ENCODE data around the gene TPRA1.
A peak's percentile ranks its signal among the peaks of the same experiment; 100 is the strongest.
"Not testable (repeated sequence)": the region's sequence is repeated elsewhere in the genome, so short reads cannot be mapped to it uniquely, and the experiment has no call there.

TPRA1 gene

DNA sequence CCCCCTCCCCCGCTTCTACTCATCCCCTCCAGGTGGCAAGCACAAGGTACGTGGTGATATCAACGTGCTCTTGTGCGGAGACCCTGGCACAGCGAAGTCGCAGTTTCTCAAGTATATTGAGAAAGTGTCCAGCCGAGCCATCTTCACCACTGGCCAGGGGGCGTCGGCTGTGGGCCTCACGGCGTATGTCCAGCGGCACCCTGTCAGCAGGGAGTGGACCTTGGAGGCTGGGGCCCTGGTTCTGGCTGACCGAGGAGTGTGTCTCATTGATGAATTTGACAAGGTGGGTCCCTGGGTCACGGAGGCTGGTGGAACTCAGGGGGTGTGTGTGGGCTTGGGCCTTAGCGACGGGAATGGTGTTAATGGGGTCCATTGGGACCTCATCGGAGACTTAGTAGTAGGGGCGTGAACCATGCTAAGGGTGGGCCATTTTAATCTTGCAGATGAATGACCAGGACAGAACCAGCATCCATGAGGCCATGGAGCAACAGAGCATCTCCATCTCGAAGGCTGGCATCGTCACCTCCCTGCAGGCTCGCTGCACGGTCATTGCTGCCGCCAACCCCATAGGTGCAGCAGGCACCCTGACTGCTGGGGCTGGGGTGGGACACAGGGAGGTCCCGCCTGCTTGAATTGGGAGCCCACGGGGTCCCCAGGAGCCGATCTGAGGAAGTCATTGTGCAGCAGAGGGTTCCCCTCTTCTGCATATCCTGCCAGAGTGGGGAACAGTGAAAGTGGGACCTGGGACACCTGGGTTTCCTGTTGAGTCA is 26.5 kb upstream of the TPRA1 start:
- no peak for DNase-seq (ENCODE audit: low spot score)

DNA sequence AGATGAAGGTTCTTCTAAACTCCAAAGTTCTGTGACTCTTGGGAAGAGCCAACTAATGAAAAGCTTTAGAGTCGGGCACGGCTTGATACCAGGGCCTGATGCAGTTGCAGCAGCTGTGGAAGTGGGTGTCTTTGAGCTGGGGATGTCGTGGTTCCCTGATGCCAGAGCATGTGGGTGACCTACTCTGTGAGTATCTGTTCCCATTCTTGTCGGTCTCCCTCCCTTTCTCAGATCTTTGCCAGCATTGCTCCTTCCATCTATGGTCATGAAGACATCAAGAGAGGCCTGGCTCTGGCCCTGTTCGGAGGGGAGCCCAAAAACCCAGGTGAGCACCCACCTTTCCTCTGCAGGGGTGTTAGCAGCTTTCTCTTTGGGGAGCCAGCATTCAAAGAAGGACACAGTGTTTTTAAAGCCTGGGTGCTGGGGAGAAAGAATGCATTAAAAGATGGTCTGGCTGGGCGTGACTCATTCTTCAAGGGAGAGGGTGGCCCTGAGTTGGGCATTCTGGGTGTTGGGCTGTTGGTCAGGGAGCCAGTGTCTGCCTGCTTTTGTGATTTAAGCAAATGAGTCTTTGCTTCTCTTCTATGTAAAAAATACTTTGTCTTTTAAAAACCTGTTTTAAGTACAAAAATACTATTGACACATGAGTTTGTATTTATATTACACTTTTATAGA is 25.2 kb upstream of the TPRA1 start:
- peak; percentile 23 for DNase-seq (ENCODE audit: low spot score)

DNA sequence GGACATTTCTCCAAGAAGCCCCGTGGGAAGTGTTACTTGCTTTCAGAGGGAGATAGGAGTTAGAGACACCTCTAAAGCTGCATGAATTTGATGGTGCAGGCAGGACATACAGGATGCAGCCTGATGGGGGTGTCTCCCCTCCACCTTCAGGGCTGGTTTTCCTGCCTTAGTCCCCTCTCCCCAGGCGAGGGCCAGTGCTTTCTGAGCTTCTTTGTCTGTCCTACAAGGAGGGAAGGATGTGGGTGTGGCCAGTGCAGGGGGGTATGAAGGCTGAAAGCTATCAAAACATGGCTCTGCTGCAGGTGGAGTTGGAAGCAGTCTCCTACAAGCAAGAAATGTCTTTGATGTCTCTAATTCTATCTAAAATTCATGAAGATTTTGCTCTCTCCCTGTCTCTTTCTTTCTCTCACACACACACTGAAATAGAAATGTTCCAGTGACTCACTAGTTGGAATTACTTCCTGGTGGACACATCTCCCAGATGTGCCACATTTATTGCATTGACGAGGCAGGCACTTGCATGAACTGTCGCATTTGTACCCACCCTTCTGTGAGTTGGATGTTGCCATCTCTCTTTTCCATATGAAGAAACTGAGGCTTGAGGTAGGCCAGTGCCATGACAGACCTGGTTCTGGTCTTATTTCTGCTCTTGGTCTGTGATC is 24.5 kb upstream of the TPRA1 start:
- peak; percentile 46 for DNase-seq (ENCODE audit: low spot score)

DNA sequence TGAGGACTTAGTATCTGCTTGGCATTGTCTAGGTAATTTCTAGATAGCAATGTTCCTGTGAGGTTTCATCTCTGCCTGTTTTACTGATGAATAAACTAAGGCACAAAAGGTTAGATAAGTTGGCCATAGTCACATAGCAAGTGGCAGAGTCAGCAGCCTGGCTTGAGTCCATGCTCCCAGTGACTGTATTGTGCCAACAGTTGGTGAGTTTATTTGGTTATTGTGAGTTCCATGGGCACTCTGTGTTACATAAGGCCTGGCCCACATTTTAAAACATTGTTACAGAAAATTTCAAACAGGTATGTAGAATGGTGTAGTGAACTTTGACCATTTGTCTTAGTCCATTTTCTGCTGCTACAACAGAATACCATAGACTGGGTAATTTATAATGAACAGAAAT is 22.9 kb upstream of the TPRA1 start:
- peak; percentile 72 for DNase-seq (ENCODE audit: low spot score)

DNA sequence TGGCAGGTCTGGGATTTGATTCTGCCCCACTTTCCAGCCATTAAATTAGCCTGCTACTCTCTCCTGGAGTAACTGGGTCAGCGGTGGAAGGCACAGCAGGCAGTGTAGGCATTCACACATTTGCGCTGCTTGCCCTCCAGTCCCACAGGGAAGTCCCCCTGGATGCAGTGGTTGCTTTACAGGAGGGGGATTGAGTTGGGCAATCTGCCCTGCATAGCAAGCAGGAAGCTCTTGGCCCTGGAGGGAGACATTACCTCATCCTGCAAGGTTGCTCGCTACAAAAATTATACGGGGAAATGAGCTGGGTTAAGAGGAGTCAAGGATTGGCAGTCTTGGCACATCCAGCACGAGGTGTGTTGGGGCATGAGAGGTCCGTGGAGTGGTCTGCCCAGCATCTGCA is 22.4 kb upstream of the TPRA1 start:
- peak; percentile 89 for DNase-seq (ENCODE audit: low spot score)

DNA sequence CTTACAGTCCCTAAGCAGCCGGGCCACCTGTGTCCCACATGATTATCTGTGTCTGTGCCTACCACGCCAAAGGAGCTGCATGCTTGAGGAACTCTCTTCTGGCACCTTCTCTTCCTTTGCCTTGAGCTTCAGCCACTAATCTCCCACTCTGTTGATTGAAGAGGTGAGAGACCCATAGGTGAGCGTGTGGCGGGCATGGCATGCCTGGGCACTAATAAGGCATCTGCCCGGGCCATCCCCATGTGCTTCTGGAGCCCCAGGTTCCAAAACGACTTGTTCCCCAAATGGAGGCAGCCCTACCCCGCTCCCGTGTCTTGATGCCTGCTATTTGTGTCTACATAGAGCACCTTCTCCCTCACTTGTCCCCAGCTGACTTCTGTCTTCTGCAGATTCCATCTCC is 20.7 kb upstream of the TPRA1 start:
- DNase-seq (ENCODE audit: low spot score), result no peak

DNA sequence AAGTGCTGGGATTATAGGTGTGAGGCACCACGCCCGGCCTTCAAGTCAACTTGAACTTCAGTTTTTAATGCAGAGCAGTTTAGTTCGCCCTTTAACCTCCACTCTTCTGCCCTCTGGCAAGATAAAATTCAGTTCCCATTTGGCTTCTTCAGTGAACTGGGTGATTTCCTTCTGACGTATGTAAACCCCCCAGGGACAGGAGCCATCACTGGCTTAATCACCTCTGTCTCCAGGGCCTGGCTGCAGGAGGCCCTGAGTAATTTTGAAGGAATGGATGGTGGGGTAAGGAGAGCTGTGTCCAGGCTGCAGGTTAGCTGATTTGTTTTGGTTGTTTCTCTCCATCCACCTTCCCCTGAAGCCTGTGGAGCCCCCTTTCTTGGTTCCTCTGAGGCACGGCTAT is 19.6 kb upstream of the TPRA1 start:
- DNase-seq (ENCODE audit: low spot score), result peak; percentile 69

DNA sequence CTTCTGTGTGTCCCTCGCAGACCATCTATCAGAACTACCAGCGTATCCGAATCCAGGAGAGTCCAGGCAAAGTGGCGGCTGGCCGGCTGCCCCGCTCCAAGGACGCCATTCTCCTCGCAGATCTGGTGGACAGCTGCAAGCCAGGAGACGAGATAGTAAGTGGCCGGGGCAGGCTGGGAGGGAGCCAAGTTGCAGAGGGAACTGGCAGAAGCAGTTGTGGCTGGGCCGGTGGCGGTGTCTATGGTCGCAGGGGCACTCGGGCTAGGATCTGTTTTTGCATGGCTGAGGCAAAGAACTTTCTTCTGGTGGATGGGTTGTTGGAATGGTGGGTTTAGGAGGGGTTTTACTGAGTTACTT is 17.8 kb upstream of the TPRA1 start:
- no peak for DNase-seq (ENCODE audit: low spot score)

DNA sequence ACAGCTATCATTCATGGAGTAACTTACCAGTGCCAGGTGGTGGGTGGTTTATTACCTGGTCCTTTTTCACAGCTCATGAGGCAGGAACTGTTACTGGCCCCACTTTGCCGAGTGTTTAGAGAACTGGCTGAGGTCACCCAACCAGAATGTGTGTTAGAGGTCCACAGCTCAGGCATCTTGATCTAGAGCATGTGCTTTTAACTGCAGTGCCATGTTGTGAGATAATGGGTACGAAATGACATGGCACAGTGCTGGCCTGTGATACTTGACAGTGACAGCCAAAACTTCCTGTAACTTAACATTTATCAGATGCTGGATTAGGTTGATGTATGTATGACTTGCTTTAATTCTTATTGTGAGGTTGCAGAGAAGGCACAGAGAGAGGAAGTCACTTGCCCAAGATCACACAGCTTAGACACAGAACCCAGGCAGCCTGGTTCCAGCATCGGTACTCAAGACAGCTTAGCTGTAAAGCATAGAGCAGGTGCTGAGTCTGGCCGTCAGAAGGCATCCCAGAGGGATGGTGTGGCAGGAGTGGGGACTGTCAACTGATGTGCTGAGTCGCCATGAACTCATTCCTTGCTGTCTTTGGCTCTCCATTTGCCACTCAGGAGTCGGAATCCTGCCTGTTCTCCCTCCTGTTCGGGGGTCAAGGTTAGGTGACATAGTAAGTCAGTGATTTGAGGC is 17.3 kb upstream of the TPRA1 start:
- no peak for DNase-seq (ENCODE audit: low spot score)

DNA sequence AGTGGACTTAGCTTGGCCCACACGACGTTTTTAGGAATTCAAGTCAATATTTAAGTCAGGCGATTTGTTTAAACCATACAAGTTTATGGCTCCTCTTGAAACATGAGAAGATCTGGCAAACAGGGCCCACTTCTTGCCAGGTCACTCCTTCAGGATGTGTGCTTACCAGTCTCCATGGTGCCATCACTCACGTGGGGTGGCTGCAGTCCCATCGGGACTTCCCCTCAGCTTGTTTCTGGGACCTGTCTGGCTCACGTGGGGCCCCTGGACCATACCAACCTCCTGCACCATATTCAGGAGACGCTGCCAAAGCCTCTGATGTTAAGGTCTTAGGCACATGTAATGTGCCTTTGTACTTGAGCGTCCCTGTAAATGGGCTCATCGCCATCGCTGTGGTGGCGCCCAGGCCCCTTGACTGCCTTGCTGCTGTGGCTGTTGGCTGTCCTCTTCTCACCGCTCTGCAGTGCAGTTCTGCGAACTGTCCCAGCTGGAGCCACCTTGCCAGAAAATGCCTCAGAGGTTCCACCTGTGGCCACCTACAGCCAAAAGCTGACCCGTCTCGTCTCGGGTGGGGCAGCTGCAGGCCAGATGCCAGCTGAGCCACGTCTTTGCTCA is 16.6 kb upstream of the TPRA1 start:
- no peak for DNase-seq (ENCODE audit: low spot score)

DNA sequence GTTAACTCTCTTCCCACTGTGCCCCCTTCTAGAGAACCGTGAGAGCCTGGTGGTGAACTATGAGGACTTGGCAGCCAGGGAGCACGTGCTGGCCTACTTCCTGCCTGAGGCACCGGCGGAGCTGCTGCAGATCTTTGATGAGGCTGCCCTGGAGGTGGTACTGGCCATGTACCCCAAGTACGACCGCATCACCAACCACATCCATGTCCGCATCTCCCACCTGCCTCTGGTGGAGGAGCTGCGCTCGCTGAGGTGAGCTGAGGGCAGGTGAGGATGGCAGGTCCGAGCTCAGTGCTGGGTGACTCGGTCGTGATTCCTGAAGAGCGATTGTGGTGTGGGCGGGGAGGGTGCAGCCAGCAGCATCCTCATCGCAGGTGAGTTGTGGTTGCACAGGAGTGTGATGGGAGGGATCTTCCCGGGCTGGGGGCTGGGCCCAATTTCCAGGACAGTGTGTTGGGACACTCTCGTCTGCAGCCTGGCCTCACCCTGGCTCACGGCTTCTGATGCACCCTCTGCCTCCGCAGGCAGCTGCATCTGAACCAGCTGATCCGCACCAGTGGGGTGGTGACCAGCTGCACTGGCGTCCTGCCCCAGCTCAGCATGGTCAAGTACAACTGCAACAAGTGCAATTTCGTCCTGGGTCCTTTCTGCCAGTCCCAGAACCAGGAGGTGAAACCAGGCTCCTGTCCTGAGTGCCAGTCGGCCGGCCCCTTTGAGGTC is 15.7 kb upstream of the TPRA1 start:
- no peak for DNase-seq (ENCODE audit: low spot score)

DNA sequence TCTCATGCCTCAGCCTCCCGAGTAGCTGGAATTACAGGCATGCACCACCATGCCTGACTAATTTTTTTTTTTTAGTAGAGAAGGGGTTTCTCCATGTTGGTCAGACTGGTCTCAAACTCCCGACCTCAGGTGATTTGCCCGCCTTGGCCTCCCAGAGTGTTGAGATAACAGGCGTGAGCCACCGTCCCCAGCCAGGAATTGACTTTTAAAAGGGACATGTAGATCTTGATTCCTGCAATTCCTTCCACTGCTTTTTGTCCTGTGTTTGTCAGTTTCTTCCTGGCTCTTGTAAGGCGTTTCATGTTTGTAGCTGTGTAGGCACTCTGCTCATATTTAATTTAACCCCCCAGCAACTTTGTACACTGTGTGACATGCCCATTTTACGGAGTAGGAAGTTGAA is 15.0 kb upstream of the TPRA1 start:
- DNase-seq (ENCODE audit: low spot score), result not testable (repeated sequence)

DNA sequence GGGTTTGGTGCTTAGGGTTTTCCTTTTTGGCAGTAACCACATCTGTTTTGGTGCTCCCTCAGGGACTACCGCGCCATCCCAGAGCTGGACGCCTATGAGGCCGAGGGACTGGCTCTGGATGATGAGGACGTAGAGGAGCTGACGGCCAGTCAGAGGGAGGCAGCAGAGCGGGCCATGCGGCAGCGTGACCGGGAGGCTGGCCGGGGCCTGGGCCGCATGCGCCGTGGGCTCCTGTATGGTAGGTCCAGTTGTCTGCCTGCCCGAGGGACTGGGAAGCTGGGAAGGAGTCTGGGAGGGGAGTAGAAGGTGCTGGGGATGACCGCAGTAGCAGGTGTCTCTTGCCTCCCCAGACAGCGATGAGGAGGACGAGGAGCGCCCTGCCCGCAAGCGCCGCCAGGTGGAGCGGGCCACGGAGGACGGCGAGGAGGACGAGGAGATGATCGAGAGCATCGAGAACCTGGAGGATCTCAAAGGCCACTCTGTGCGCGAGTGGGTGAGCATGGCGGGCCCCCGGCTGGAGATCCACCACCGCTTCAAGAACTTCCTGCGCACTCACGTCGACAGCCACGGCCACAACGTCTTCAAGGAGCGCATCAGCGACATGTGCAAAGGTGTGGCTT is 14.1 kb upstream of the TPRA1 start:
- no peak for DNase-seq (ENCODE audit: low spot score)

DNA sequence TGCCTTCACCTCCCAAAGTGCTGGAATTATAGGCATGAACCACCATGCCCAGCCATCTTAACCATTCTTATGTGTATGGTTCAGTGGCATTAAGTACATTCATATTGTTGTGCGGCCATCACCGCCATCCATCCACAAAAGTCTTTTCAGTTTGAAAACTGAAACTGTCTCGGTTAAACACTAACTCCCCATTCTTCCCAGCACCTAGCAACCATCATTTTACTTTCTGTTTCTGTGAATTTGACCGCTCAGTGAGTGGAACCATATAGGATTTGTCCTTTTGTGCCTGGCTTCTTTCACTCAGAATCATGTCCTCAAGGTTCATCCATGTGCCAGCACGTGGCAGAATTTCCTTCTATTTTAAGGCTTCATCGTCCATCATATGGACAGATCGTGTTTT is 13.5 kb upstream of the TPRA1 start:
- no peak for DNase-seq (ENCODE audit: low spot score)

DNA sequence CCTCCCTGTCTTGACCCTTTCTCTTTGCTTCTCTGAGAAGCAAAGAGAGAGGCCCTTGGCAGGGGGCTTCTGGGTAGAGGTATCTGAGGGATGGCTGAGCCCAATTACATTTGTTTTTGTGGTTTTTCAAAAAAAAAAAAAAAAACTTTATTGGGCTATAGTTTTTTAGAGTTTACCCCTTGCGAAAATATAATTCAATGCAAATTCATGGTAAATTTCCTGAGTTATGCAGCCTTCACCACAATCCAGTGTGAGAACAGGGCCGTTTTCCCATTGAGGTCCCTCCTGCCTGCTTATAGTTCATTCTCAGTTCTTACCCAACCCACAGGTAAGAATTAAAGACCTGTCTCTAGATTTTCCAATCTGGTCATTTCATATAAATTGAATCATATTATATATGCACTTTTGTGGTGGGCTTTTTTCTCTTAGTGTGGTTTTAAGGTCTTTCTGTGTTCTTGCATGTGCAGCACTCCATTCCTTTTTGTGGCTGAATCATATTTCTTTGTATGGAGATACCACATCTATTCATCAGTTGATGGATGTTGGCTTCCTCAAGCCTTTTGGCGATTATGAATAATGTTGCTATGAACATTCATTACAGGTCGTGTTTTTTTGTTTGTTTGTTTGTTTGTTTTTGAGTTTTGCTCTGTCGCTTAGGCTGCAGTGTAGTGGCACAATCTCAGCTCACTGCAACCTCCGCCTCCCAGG is 10.4 kb upstream of the TPRA1 start:
- no peak for DNase-seq (ENCODE audit: low spot score)

DNA sequence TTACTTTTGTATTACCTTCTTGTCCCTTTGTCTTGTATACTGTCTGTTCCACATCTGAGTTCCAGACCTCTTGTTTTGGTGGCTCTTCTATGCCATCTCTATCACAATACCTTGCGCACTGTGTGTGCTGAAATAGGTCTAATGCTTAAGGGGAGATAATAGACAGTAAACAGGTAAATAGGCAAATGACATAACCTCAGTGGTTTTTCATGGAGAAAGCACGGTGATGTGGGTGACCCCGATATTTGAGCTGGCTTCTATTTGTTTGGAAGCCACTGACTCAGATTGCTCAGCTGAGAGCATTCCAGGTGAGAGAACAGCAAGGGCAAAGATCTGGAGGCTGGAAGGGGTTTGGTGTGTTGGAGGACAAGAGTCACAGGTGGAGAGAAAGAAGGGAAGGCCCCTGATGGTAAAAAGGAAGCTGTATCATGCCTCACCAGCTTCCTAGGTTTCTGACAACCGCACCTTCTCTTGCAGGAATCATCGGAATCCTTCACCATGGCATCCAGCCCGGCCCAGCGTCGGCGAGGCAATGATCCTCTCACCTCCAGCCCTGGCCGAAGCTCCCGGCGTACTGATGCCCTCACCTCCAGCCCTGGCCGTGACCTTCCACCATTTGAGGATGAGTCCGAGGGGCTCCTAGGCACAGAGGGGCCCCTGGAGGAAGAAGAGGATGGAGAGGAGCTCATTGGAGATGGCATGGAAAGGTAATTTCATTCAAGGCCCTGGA is 8.5 kb upstream of the TPRA1 start:
- DNase-seq (ENCODE audit: low spot score), result peak; percentile 11

DNA sequence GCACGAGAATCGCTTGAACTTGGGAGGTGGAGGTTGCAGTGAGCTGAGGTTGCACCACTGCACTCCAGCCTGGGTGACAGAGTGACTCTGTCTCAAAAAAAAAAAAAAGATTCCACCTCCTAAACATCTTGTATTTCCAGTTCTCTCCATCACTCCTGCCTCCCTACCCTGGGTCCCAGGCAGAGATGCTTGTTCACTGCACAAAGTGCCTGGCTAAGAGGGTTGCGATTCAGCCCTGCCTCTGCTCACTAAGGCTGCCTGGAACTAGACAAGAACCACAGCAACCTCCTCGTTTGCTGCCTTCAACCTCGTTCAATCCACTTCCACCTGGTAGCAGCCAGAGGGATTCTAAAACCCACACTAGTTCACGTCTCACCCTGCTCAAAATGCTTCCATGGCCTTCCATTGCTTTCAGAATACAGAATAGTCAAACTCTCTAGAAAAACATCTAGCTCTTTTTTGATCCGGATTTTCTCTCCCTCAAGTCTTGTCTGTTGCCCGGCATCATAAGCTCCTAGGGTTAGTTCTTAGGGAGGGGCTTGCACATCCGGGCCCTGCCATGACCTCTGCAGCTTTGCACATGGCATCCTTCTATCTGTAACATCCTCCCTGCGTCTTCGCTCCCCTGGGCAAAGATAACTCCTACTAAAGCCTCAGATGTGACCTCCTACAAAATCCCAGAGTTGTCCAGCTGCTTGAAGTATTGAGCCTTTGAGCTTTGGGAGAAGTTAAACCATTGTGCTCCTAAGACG is 6.7 kb upstream of the TPRA1 start:
- no peak for DNase-seq (ENCODE audit: low spot score)

DNA sequence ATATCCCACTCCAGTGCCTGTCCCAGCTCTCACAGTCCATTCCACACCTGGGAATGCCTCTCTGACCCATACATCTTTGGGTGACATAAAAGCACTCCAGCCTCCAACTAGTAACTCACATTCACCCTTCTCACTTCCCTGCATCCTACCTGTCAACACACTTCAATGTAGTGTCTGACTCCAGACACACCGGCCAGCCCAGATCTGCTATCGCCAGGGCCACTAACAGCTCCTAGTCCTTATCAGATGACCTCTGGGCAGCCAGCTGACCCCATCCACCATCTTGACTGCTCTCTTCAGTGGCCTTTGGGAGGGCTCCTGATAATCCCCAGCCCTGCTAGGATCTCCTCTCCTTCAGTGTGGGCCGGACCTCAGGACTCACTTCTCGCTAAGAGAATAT is 4.8 kb upstream of the TPRA1 start:
- no peak for DNase-seq (ENCODE audit: low spot score)

DNA sequence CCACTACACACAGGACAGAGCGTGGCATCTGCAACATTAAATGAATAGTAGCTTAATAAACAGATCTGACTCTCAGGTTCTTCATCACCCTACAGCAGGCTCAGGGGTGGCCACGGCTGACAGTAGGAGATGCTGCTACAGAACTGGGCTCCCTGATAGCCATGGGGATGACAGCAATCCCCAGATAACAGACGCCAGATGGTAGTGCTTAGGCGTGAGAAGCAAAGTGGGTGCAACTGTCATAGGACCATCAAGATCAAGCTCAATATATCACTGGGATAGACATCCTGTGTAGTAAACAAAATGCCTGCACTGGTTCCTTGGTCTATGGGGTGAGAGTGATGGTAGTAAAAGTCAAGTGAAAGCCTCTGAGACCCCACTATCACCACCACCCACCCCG is 2.6 kb upstream of the TPRA1 start:
- no peak for DNase-seq (ENCODE audit: low spot score)

Data from kidney tubule cell (primary cell).